HG02885 (cell line): ENCODE measurements around the gene CACHD1.
"Not testable (repeated sequence)": the region's sequence is repeated elsewhere in the genome, so short reads cannot be mapped to it uniquely, and the experiment has no call there.

Source experiments
- ATAC-seq: cut with Tn5 transposase; IDR thresholded peaks from one replicate; pipeline ENCODE4 v1.9.1; 2021; ENCODE audit warnings: mild to moderate bottlenecking; ENCODE audit not compliant: unreplicated experiment, poor library complexity

The CACHD1 gene

GRCh38 chr1:64578270-64578973 is 108.5 kb downstream of the CACHD1 start:
- ATAC-seq, result no peak

DNA sequence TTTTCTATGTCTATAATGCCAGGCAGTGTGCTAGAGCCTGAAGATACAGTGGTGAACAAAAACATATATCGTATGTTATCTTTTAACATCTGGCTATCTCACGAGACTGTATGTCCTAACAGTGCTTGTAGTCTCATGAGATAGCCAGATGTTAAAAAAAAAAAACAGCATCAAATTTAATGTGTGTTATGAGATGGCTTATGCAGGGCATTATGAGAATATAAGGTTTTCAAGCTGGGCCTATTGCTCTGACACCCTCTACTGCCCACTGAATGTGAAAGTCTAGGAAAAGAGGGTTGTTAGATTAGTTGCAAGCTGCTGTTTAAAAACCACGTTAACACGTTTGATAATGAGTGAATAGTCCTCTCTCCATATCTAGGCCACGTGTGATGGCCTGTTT is 109.8 kb downstream of the CACHD1 start:
- no peak for ATAC-seq

DNA sequence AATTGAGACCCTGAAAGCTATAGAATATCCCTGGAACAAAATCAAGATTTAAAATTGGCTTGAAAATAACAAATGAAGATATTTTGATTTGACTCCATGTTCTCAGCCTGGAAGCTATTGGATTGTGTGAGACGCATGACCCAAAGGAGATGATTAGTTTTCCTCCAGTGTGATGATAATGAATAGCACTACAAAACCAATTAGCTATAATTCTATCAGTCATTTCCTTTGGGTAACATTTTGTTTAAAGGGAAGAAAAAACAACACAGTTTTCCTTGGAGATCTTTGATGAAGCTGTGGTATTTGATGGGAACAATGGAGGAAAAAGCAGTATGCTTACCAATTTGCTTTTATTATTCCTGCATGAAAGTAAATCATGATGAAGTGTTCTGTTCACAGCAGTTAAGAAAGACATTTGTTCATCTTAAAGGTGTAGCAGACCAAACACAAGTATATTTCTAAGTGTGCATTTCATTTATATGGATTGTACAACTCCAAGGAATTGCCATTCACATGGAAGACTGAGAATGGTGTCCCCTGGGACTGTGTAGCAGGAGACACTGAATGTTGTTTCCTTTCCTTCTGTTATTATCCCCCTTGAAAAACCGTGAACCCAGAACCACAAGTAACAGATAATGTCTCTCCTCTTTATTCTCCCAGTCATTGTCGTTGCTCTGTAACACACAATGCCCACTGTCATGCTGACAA is 111.4 kb downstream of the CACHD1 start:
- ATAC-seq, result no peak

DNA sequence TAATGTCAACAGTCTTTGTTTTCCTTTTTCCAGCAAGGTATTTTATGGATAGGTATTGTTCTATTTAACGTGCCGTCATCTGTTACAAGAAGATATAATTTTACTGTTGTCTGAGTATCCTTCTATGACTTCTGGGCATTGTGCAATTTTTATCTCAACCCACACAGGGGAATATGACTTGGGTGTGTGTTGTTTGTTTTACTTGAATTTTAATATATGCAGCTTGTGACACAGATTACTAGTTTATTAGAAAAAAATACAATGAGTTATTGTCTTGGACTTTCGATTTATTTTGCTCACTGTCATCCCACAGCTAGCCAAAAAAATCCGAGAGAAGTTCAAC is 111.9 kb downstream of the CACHD1 start:
- ATAC-seq, result no peak

GRCh38 chr1:64584479-64584878 is 114.5 kb downstream of the CACHD1 start:
- no peak for ATAC-seq

- ATAC-seq, result no peak
These were observed 118.9 kb downstream of the CACHD1 start for GRCh38 chr1:64588876-64589275.

DNA sequence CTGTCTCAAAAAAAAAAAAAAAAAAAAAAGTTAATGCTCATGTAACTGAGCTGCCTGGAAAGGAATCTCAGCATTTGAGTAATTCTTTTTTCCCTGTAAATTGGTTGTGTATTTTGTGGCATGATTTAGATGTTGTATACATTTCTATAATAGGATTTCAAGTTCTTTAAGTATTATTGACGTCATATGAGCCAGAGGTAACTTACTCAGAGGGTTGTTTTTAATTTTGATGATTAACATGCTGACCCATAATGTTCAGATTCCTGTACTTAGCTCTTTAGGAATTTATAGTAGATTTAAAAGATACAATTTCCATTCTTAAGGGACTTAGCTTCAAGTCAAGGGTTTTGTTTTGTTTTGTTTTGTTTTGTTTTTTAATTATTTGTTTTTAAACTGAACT is 120.4 kb downstream of the CACHD1 start:
- ATAC-seq, result no peak

GRCh38 chr1:64594446-64594845 is 124.5 kb downstream of the CACHD1 start:
- ATAC-seq, result no peak

DNA sequence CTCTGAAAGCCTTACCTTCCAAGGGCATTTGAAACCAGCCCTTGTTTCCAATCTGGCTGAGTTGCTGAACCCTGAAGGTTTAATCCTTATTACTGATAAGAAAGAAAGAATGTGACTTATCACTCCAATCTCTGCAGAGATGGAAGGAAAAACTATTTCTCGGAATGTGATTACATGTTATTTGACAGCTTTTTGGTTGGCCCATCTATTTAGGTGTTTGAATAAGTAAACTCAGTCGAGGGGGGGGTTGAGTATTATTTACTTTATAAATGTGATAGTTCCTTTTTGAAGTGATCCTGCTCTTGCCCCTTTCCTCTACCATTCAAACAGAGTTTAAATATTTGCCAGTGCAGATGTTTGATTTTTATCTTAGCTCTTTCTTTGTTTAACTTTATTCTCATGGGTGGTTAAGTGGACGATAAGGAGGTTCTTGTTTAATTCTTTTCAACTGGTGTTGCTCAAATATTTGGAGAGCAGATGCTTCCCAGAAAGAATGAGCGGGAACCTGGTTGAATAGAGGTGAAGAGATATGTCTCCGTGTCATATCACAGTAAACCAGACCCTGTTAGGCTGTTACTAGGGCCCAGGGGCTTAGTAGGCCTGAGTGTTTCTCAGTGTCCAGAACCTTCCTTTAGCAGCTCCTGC is 126.1 kb downstream of the CACHD1 start:
- no peak for ATAC-seq

DNA sequence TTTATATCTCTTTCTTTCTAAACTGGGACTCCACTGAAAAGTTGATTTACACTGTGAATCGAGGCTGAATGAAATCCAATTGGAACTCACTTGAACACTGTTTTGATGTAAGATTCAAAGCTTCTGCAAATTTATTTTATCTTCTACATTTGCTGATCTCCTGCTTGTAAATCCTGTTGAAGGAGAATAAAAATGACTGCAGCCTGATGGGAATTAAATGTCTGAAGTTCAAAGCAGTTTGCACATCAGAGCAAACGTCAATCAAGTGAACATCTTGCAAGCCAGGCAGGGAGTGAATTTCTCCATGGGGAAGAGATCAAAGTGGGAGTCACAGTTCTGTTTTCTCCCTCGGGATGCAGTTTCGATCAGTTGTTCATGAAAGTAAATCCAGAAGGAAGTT is 127.2 kb downstream of the CACHD1 start:
- ATAC-seq, result no peak

DNA sequence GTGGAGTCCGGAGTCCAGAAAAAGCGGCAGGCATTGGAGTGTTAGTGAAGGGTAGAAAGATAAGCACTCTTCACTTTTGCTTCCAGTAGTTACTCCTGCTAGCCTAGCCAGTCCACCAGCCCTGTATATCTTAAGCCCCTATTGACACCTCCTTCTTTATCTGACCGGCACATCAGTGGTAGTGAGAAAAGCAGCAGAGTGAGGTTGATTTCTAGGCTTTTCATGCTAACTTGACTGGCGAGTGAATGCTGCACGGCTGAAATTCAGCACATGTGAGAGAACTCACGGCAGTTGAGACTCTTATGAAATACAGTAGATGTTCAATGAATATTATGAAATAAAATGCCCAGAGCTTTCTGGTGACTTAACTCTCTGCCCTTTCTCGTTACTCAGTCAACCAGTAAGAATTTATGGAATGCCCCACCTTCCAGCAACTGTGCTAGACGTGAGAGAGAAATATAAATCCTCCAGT is 128.2 kb downstream of the CACHD1 start:
- no peak for ATAC-seq

DNA sequence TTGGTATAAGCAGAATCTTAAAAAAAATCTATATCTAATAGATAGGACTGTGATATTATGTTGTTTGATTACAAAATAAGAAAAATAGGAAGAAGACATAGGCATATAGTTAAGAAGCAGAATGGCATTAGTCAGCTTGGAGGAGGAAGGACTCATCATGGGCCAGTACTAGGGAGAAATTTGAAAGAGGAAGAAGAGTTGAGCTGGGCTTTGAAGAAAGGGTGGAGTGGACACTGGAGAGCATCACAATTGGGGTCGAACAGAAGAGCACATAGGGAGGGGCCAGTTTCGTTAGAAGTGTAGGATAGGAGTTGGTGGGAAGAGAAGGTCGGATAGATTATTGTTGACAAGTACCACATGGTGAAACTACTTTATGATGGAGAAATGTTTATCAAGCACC is 129.3 kb downstream of the CACHD1 start:
- no peak for ATAC-seq

DNA sequence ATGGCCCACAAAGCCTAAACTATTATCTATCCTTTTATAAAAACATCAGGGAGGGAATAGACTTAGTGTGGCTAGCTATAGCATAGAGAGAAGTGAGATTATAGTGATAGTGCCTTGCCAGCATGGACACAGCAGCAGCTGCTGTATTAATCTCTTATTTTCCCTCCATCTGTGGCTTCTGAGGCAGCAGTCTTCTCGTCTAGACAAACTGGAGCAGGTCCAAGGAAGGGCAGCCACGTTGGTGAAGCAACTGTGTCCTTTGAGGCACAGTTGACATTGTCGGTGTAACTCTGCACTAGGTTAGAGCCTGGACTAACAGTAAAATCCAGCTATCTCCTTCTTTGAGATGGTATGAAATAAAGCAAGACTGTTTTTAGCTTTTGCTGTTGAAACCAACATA is 131.3 kb downstream of the CACHD1 start:
- ATAC-seq, result no peak

GRCh38 chr1:64608005-64608650 is 138.2 kb downstream of the CACHD1 start:
- ATAC-seq, result no peak

DNA sequence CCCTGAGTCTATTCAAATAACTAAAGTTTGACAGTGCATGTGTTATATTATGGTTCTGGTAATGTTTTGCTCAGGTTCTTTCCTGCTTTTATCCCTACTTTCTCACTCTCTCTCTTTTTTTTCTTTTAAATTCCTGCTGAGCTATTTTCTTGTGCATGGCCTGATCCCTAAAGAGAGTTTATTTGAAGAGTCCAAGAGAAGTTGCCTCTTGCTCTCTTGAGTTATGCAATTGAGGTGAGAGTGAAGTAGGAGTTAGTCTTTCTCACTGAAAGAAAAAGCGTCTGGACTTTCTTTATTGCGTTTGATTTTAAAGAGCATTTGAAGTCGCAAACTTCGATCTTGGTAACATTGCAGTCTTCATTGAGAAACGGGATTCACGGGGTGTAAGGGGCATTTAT is 138.7 kb downstream of the CACHD1 start:
- ATAC-seq, result no peak

DNA sequence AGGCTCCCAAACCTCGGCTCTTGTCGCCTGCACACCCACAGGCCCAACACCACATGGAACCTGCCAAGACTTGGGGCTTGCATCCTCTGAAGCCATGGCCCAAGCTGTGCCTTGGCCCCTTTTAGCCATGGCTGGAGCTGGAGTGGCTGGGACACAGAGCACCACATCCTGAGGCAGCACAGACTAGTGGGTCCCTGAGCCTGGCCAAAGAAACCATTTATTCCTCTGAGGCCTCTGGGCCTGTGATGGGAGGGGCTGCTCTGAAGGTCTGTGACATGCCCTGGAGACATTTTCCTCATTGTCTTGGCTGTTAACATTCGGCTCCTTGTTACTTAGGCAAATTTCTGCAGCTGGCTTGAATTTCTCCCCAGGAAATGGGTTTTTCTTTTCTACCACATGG is 141.0 kb downstream of the CACHD1 start:
- ATAC-seq, result not testable (repeated sequence)

DNA sequence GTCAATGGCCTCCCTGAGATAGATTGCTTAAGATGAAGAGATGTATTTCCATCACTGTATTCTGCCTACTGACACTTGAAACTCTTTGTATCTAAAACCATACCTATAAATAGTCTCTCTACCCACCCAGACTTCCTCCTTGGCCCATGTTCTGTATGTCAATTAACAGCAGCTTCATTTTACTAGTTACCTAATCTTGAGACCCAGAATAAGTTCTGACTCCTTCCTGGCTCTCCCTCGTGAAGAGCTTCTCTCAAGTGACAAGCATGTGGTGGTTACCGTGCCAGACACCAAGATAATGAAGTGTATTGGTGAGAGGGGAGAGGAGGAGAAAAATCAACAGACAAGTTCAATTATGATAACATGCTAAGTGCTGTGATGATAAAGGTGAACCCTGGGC is 146.1 kb downstream of the CACHD1 start:
- no peak for ATAC-seq

GRCh38 chr1:64623750-64624191 is 153.8 kb downstream of the CACHD1 start:
- ATAC-seq, result no peak

GRCh38 chr1:64624218-64624713 is 154.3 kb downstream of the CACHD1 start:
- ATAC-seq, result no peak

DNA sequence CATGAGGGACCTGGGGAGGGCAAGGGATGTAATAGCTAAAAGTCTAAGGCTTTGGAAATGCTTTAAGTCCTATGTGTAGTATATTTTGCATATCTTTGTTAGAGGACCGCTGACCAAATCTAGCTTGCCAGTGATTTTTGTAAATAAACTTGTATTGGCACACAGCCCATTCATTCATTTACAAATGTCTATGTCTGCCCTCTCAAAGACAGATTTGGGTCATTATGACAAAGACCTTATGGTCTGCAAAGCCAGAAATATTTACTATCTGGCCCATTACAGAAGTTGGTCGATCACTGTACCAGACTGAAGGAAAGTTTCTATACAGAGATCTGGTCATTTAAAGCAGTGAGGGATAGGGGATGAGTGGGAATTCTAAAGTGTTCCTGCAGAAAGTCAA is 154.9 kb downstream of the CACHD1 start:
- ATAC-seq, result no peak

DNA sequence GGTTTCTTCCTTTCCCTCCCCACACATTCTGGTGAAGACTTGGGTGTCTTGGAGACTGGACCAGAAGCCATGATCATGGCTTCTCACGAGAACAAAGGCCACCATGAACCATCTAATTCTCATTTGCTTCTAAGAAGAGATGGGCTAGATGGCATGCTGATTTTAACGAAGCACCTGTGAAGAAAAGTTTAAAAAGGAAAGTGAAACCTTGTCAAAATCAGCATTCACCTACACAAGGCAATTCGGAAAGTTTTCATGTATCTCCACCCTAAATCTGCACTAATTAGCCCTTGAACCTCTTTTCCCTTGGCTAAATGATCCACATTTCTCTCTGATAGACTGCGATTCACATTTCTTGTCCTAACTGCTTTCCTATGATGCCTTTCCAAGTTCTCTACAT is 160.7 kb downstream of the CACHD1 start:
- ATAC-seq, result no peak
